Stimulated activated CD8-positive, alpha-beta memory T cell treated with anti-CD3 and anti-CD28 coated beads, Interleukin-2, amount 100 ng/mL, for 1 hour (primary cell): ENCODE results near the gene RNF5.
"Not testable (repeated sequence)": the region's sequence is repeated elsewhere in the genome, so short reads cannot be mapped to it uniquely, and the experiment has no call there.

ENCODE experiments used
- DNase-seq, 2 donors: peaks; one replicate each; pipeline ENCODE4 v3.0.0-alpha.2; 2020; ENCODE audit warnings: low read depth in 2 of 2

The RNF5 gene

DNA sequence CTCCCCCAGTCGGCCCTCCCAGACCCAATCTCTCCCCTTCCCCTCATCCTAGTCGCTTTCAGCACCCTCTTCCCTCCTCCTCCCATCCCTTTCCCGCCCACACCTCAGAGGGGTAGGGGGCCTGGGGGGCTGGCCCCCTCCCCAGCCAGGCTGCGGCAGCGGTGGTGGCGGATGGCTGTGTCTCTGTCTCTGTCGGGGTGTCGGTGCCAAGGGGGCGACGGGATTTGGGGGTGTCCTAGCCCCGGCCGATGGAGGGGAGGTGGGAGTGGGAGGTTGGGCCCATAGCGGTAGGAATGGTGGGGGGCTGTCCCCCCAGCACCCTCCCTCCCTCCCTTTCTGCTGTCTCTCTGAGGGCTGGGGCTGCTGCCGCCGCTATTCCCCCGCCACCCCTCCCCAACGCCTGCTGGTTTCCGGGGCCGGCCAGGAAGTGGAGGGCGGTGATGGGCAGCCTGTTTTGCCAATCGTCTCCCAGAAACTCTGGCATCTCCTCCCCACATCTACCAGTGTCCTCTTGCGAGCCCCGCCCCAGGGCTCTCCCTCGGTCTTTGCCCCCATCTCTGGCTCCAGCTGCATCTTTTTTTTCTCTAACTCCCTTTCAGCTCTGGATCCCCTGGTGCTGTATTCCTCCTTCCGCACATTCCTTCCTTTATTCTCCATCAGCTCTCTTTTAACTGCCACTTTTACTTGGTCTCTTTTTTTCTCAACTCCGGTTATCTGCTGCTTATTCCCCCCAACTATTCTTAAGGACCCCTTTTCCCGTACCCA is 2.3 kb upstream of the RNF5 start, which contains the start of gene AGPAT1:
TSS of gene AGPAT1 (minus strand) at position 374 of the 765 bp plus-strand sequence. CDS start 4,588 bp downstream, outside the sequence.
- DNase-seq = peak; percentile 92

DNA sequence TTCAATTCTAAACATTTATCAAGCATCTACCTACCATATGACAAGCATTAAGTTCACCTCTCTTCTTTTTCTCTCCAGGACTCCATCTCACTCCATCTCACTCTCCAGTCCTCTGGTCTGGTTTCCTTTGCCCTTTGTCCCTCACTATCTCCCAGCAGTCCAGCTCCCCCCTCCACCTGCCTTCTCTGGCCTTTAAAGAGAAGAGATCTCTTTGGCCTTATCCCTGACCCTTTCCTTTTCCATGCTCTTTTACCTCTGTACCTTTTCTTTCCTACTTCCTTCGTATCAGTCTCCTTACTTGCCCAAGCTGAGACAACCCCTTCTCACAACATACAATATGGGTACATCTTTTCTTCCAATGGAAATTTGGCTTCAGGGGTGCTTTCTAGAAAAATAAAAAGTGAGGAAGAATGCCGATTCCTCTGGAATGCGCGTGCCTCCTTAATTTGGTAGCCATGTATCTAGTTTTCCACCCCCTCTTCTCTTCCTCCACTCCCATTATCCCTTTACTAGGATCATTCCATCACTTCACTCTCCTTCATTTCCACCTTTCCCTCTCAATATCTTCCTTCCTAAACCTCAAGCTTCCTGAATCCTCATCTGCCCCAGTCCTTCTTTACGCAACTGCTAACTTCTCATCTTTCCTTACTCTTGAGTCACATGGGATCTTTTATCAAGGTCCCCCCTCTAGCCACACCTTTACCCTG is 1.6 kb upstream of the RNF5 start:
- no peak for DNase-seq

DNA sequence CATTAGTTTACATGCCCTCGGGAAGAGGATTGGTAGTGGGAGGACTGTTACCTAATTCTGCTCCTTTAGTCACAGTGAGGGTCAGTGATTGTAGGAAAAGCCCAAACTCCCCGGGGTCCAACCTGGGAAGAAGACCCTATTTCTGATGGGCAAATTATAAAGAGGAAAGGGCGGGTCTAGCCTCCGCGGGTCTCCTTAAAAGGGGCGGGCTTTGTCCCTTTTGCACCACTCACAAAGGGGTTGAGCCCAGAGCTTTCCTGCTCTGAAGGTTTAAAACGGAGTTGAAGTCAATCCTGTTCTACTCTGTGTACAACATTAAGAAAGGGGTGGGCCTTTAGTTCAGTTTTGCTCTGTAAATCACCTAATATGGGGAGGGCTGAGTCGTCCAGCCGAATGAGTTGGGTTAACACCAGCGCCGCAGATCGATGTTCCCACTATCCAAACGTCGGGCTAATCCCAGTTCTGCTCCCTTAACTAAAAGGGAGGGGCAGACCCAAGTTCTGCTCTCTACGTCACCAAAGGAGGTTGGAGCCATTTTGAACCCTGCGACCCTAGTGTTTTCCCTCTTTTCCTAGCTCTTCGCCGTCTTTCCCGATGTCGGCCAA is 920 bp upstream of the RNF5 start:
- DNase-seq = no peak

GRCh38 chr6:32178547-32179440 is 589 bp downstream of the RNF5 start:
- DNase-seq = no peak

- no peak for DNase-seq
Observed at GRCh38 chr6:32179766-32180405, 1.7 kb downstream of the RNF5 start.

DNA sequence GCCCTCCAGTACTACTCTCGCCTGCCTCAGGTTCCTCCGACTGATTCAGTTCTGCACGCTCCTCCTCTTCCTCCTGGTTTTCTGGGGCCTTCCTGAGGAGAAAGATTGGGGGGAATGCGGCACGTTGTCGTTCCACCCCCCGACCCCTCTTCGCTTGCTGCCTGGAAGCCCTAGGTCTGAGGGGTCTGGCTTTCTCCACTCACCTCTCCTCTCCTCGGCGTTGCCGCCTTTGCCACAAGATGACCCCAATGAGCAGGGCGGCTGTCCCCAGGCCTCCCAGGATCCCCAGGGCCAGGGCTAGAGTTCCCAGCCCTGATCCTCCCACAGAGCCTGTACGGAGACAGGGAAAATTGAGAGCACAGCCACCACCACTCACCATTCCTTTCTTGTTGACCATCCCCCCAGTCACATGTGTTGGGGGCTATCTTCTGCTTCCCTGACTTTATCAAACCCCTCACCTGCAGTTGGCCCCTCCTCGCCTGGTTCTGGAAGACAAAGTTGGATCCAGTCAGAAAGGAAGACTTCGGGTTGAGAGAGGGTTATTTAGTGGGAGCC is 3.0 kb downstream of the RNF5 start:
- no peak for DNase-seq

GRCh38 chr6:32181915-32182529 is 3.8 kb downstream of the RNF5 start:
- no peak for DNase-seq

- DNase-seq = no peak
Observed at GRCh38 chr6:32182555-32182981, 4.4 kb downstream of the RNF5 start.

DNA sequence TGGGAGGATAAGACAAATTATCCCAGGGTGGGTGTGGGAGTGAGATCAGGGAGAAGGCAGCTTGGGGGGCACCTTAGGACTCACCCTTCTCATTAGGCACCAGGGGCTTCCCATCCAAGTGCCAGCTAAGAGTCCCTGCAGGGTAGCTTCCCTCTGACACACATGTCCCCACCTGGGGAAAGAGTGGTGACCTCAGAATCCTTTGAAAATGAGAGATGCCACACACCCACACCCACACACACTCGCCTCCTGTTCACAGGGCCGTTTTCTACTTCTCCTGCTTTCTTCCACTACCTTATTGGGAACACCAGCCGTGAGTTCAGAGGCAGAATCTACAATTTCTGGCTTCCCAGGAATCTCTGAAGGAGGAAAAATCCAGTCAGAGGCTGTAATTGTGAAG is 4.8 kb downstream of the RNF5 start:
- no peak for DNase-seq

DNA sequence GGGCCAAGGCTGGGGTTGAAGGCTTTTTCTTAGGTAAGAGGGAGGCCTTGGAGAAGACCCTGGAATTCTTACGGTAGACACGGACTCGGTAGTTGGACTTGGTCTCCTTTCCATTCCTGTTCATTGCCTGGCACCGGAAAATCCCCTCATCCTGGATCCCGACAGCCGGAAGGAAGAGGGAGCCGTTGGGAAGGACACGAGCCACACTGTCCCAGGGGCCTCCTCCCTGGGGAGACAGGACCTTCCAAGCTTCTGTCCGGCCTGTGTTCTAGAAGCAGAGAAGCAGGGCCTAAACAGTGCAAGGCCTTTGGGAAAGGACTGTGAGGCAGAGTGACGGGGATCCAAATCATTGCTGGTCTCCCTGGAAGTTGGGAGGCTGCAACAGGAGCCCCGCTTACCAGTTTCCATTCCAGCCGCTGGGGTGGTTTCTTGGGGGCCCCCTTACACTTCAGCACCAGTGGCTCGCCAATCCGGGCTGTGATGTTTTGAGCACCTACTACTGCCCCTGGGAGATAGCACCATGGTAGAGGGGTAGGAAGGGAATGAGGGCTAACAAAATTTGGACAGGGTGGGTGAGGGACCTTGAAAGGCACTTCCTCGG is 5.4 kb downstream of the RNF5 start:
- DNase-seq = no peak

DNA sequence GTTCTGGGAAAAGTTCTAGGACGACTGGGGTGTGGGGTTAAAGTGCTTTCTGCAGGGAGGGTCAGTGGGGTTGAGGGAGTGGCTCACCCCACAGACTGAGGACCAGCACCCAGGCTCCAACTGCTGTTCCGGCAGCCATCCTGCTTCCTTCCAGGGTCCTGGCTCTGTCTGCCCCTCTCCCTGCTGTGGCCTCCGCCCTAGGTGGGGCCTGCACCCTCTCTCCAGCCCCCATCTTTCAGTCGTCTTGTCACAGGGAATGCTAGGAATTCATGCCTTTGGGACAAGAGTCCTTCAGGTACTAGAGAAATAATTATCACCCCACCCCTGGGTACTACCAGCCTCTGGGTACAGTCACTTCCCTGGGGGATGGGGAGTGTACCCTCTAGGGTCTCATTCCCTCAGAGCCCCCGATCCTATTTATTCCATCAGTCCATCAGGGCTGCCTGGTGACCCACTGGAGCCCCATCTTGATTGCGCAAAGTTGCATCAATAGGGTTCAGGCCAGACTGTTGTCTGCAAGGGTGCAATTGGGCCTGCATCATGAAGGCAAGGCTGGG is 6.0 kb downstream of the RNF5 start, which contains the start of gene AGER:
TSS of gene AGER (minus strand) at position 170 of the 557 bp plus-strand sequence. CDS start at position 139, 31 bp downstream.
- no peak for DNase-seq

- DNase-seq = peak in 1 of 2 donors; percentile 37
Observed at GRCh38 chr6:32185681-32186131, 7.5 kb downstream of the RNF5 start.

- DNase-seq = not testable (repeated sequence)
Observed at GRCh38 chr6:32186151-32186840, 8.1 kb downstream of the RNF5 start.

DNA sequence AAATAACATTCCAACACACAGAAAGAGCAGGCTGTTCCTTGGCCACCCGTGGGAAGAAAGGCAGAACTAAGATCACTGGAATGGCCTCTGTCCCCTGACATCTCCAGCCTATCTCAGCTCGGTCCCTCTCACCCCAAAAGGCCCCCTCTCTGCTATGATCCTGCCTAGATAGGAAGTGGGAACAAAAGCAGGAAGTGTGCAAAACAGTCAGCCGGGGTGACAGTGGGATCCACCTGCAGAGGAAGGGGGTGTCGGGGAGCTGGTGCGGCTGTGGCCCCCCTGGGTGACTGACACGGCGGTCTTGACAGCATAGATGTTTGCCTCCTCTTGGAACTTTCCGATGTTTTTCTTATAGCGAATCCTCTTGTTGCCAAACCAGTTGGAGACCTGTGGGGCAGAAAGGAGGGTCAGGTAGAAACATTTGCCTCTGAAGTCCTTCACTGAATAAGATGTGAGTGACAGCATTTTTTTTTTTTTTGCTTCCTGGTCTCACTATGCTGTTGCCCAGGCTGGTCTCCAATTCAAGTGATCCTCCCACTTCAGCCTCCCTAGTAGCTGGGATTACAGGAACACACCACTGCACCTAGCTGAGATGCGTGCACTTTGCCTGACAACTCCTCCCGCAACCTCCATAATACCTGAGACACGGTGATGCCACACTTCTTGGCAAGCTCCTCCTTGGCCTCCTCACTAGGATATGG is 9.0 kb downstream of the RNF5 start:
- DNase-seq = no peak

DNA sequence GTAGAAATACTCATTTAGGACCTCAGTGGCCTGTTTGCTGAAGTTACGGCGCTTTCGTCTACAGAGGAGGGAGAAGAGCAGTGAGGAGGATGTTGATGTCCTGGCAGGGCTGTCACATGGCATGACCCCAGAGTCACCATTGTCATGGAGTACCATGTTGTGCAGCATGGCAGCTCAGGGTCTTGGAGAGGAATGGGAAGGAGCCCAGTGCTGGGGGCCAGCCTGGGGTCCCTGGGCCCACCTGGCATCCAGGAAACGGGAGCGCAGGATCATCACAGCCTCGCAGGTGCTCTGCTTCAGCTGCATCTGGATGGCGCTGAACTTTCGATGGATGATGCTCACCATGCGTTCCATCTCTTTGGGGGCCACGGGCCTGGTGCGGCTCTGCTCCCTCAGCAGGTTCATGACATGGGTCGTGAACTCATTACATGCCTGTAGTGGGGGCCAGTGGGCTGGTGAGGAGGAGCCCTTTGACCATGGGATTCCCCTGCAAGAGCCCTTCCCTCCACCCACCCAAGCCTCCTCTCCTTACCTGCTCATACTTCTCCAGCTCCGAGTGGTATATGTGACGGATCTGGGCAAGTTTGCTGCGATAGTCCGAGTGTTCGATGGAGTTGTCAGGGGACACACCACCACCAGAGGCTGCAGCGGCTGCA is 9.6 kb downstream of the RNF5 start:
- DNase-seq = not testable (repeated sequence)

DNA sequence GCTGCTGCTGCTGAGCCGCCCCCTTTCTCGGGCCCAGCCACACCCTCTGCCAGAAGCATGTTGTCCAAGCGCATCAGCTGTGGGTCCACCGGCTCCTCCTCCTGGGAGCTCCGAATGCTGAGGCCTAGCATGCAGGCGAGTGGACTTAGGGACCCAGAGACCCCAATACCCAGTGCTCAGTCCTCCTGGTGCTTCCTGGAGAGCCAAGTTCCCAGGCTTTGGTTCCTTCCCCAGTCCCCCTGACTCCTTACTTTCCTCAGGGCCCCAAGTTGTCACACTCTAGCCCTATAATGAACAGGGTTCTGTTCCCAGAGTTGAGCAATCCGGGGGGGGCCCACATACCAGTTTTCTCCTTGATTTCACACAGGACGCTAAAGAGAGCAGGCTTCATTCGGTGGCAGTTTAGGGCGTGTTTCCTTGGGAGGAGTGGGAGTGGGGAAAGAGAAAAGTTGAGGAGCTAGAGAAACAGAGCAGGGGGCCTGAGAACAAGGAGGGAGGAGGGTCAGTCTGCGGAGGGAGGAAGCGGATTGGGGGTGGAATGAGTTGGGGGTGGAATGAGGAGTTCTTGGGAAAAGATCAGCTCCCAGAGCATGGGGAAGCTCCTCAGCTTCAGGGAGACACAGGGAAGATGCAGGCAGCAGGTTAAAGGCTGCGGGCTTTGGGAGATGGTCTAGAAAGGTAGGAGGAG is 10.3 kb downstream of the RNF5 start:
- DNase-seq = no peak
